GM15510 (cell line): ENCODE results near the gene PIM1.

Experiments used
- POLR2A ChIP-seq: IDR thresholded peaks from 3 replicates; pipeline ENCODE4 v1.6.1; 2011; ENCODE audit warnings: borderline replicate concordance; ENCODE audit not compliant: insufficient read length; ENCODE audit errors: extremely low read depth

Gene PIM1

GRCh38 chr6:37222125-37222967, 52.4 kb downstream of the PIM1 start:
- peak; percentile 21 for TF ChIP-seq POLR2A

GRCh38 chr6:37222992-37223391, 53.0 kb downstream of the PIM1 start:
- no peak for TF ChIP-seq POLR2A
